Smooth muscle cell of the coronary artery (primary cell): Measurements from ENCODE around the gene NPHS1. TPM values are rescaled to one million over a fixed set of nuclear protein-coding genes. Genes with fewer than 3 reads are reported as not detected.

Source experiments
- total RNA-seq: library from RNA; depleted of rRNA; stranded (reverse); fragments of >200 nt; gene quantifications from 2 replicates; pipeline ENCODE4 v1.2.3, GENCODE V29; 2014; ENCODE audit warnings: low replicate concordance

The NPHS1 gene
- total RNA-seq: not detected in 2 replicates

GRCh38 chr19:35852029-35852780 is at the start of gene NPHS1:
NPHS1 (minus strand) TSS chr19:35852504; CDS start chr19:35851837, 667 bp downstream.

DNA sequence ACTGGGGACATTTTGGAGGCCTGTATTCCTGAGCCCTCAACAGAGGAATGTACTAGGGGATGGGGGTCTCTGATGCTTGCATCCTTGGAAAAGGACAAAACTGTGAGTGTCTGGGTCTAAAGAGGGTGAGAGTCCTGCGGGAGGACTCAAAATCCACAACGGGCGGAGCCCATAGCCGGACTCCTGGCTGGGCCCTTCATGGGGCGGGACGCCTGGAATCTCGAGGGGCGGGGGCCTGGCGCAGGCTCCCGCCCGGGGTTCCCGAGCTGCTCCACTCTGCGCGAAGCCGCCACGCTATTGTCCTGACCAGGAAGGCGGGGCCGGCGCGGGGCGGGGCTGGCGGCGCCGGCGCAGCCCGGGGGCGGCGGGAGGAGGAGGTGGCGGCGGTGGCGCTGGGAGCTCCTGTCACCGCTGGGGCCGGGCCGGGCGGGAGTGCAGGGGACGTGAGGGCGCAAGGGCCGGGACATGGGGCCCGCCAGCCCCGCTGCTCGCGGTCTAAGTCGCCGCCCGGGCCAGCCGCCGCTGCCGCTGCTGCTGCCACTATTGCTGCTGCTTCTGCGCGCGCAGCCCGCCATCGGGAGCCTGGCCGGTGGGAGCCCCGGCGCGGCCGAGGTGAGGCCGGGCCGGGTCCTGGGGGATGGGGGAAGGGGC is 16.0 kb upstream of the NPHS1 start, which contains the start of gene APLP1:
TSS of gene APLP1 (plus strand) at position 403 of the 651 bp plus-strand sequence. CDS start at position 466, 63 bp downstream.

DNA sequence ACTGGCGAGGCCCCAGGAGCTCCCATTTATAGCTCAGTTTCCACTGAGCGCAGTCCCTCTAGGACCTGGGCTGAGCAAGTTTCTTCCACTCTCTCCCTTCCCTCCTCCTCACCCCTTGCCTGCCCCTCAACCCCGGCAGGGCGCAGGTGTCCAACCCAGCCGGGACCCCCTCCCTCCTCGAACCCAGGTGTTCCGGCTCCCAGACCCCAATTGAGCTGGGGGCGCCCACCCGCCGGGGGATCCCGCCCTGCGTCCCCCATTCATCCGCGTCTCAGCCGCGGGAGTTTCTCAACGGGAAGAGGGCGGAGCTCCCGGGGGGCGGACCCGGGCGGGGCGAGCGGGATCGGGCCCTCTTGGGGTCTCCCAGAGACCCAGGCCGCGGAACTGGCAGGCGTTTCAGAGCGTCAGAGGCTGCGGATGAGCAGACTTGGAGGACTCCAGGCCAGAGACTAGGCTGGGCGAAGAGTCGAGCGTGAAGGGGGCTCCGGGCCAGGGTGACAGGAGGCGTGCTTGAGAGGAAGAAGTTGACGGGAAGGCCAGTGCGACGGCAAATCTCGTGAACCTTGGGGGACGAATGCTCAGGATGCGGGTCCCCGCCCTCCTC is 4.3 kb upstream of the NPHS1 start, which contains the start of gene KIRREL2:
TSS of gene KIRREL2 (plus strand) at position 366 of the 604 bp plus-strand sequence. CDS start at position 575, 209 bp downstream.

DNA sequence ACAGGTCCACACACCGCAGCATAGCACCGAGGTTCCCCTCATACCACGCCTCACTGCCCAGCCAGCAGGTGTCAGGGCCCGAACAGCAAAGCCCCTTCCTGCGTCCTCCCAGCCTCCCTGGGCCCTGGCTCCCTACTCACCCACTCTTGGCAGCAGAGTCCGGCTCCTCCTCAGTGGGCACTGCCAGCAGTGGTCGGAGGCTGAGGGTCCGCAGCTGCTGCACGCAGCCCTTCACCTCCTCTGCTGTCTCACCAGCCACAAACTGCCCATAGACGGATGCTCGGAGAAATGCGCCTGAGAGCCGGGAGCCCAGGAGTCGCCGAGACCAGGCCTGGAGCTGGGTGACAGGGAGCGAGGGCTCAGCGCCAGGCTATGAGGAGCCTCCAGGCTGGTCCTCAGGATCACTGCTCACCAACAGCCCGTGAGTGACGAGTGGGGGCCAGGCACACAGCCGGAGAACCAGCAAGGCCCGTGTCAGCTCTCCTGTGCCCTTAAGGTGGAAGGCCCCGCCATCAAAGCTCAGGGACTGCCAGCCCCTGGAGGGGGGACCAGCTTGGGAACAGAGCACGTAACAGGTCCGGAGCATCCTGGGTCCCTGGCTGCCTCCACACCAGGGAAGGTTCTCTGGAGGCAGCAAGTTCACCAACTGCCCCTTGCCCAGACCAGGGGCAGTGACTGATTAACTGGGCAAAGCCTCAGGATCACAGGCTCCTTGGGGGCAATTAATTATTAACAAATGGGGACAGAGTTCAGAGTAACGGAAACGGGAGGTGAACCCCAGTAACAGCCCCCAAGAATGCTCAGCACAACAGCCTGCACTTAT is 39.9 kb downstream of the NPHS1 start, which contains the start of gene PRODH2:
TSS of gene PRODH2 (minus strand) at position 626 of the 823 bp plus-strand sequence. CDS start at position 586, 40 bp downstream.

Other genes with a start within 250 kb of the NPHS1 start
- gene HAUS5, start 239.8 kb downstream of the NPHS1 start, total RNA-seq: 1.9 and 6.3 TPM in 2 replicates
- 20.2 and 35.9 TPM in 2 replicates for gene RBM42, start 223.5 kb downstream of the NPHS1 start, total RNA-seq
- 0.23 and 0.47 TPM in 2 replicates for gene ETV2, start 210.8 kb downstream of the NPHS1 start, total RNA-seq
- 541 and 559 TPM in 2 replicates for gene COX6B1, start 204.2 kb downstream of the NPHS1 start, total RNA-seq
- gene UPK1A, start 186.0 kb downstream of the NPHS1 start, total RNA-seq: 0.08 TPM in 1 of 2 replicates, not detected in the other
- gene ZBTB32, start 147.9 kb downstream of the NPHS1 start, total RNA-seq: not detected in 2 replicates
- 3.3 and 4.0 TPM in 2 replicates for gene KMT2B, start 134.5 kb downstream of the NPHS1 start, total RNA-seq
- 0.60 and 2.1 TPM in 2 replicates for gene IGFLR1, start 110.1 kb downstream of the NPHS1 start, total RNA-seq
- gene U2AF1L4, start 107.1 kb downstream of the NPHS1 start, total RNA-seq: 4.9 and 6.1 TPM in 2 replicates
- 2.9 and 17.7 TPM in 2 replicates for gene PSENEN, start 106.9 kb downstream of the NPHS1 start, total RNA-seq
- 4.4 and 13.0 TPM in 2 replicates for gene LIN37, start 103.9 kb downstream of the NPHS1 start, total RNA-seq
- 12.2 and 44.7 TPM in 2 replicates for gene HSPB6, start 95.5 kb downstream of the NPHS1 start, total RNA-seq
- 0.47 and 3.0 TPM in 2 replicates for gene PROSER3, start 94.3 kb downstream of the NPHS1 start, total RNA-seq
- gene ARHGAP33, start 76.9 kb downstream of the NPHS1 start, total RNA-seq: 1.7 and 2.2 TPM in 2 replicates
- not detected in 2 replicates for gene PRODH2, start 39.7 kb downstream of the NPHS1 start, total RNA-seq
- gene KIRREL2, start 4.4 kb upstream of the NPHS1 start, total RNA-seq: not detected in 2 replicates
- gene APLP1, start 16.1 kb upstream of the NPHS1 start, total RNA-seq: 2.1 and 18.6 TPM in 2 replicates
- gene NFKBID, start 48.0 kb upstream of the NPHS1 start, total RNA-seq: 2.2 and 7.1 TPM in 2 replicates
- 0.60 and 4.6 TPM in 2 replicates for gene HCST, start 50.0 kb upstream of the NPHS1 start, total RNA-seq
- gene TYROBP, start 55.8 kb upstream of the NPHS1 start, total RNA-seq: not detected in 2 replicates
- 1.1 and 1.5 TPM in 2 replicates for gene LRFN3, start 83.9 kb upstream of the NPHS1 start, total RNA-seq
- gene SDHAF1, start 142.7 kb upstream of the NPHS1 start, total RNA-seq: 6.8 and 13.5 TPM in 2 replicates
- 0.08 TPM in 1 of 2 replicates, not detected in the other for gene SYNE4, start 156.3 kb upstream of the NPHS1 start, total RNA-seq
- gene ALKBH6, start 161.7 kb upstream of the NPHS1 start, total RNA-seq: 5.4 and 15.6 TPM in 2 replicates
- gene CLIP3, start 180.4 kb upstream of the NPHS1 start, total RNA-seq: 3.7 and 12.8 TPM in 2 replicates
- 1.1 and 2.8 TPM in 2 replicates for gene THAP8, start 201.8 kb upstream of the NPHS1 start, total RNA-seq
- gene WDR62, start 202.4 kb upstream of the NPHS1 start, total RNA-seq: 0.12 and 1.1 TPM in 2 replicates